ENCODE data around the gene GPR108.

Gene GPR108

DNA sequence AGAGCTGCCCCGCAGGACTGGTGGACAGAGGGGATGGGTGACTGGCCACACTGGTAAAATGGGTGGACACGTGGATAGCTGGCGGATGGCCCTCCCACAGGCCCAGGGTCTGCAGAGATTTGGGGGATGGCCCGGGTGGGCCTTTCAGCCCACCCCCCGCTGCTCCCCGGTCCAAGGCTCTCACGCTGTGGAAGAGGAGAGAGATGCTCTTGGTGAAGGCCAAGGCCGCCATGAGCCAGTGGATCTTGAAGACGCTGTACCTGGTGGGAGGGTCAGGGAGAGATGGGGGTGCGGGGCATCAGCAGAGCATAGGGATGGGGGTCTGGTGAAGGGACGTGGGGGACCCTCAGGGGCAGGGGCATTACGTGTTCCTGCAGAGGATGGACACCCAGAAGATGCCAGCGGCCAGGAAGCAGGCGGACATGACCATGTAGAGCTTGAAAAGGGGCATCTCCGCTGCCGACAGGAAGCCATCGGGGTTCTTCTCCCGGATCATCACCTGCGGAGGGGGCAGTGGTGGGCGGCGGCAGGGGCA is 4.5 kb downstream of the GPR108 start:
- no peak overlapping the region for H3K4me2 ChIP-seq
- no peaks in the 10 kb centered on the region; the same call in 1 of the 2 replicates for H3K79me2 ChIP-seq (ENCODE audit: insufficient read depth, low read depth)
- H3K4me1 ChIP-seq (ENCODE audit: low read depth, poor library complexity, severe bottlenecking) = peaks cover 12% of the 10 kb centered on the region
- no peak overlapping the region for H3K4me3 ChIP-seq (IDR thresholded peaks at IDR 0.05; ENCODE audit: insufficient read depth, low read depth, low read length)
- H3K27me3 ChIP-seq (ENCODE audit: insufficient read depth, low read depth) = no peaks in the 10 kb centered on the region
- H3K9ac ChIP-seq = no peak overlapping the region
- TF ChIP-seq, protein P1, sequence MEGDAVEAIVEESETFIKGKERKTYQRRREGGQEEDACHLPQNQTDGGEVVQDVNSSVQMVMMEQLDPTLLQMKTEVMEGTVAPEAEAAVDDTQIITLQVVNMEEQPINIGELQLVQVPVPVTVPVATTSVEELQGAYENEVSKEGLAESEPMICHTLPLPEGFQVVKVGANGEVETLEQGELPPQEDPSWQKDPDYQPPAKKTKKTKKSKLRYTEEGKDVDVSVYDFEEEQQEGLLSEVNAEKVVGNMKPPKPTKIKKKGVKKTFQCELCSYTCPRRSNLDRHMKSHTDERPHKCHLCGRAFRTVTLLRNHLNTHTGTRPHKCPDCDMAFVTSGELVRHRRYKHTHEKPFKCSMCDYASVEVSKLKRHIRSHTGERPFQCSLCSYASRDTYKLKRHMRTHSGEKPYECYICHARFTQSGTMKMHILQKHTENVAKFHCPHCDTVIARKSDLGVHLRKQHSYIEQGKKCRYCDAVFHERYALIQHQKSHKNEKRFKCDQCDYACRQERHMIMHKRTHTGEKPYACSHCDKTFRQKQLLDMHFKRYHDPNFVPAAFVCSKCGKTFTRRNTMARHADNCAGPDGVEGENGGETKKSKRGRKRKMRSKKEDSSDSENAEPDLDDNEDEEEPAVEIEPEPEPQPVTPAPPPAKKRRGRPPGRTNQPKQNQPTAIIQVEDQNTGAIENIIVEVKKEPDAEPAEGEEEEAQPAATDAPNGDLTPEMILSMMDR (conservative IDR thresholded peaks at IDR 0.05; ENCODE audit: low read depth, low read length) = no peak
- no peak overlapping the region for H3K27ac ChIP-seq
- H4K20me1 ChIP-seq (ENCODE audit: insufficient read depth) = no peaks in the 10 kb centered on the region
- no peaks in the 10 kb centered on the region for H3K36me3 ChIP-seq (ENCODE audit: insufficient read depth)
- H2AFZ ChIP-seq (ENCODE audit: low read depth) = no peak overlapping the region

DNA sequence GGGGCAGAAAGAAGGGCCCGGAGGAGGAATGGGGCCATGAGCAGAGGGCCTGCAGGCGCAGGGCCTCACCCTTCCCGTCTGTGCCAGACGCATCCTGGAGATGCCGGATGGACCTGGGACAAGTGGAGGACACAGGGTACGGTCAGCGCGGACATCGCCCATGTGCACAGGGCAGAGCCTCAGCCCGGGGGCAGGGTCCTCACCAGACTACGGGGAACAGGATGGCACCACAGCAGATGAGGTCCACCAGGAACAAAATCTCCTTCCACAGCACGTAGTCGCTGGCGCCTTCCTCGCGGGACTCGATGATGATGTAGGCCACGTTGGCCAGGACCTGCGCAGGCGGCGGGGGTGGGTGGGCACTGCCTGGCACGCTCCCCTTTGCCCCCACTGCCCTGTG is 5.6 kb downstream of the GPR108 start:
- no peaks in the 10 kb centered on the region; the same call in 1 of the 2 replicates for H3K79me2 ChIP-seq (ENCODE audit: insufficient read depth, low read depth)
- H3K4me3 ChIP-seq (IDR thresholded peaks at IDR 0.05; ENCODE audit: insufficient read depth, low read depth, low read length) = no peak overlapping the region
- H4K20me1 ChIP-seq (ENCODE audit: insufficient read depth) = no peaks in the 10 kb centered on the region
- TF ChIP-seq, protein P1 (conservative IDR thresholded peaks at IDR 0.05; ENCODE audit: low read depth, low read length) = no peak
- no peaks in the 10 kb centered on the region for H3K27me3 ChIP-seq (ENCODE audit: insufficient read depth, low read depth)
- H3K36me3 ChIP-seq (ENCODE audit: insufficient read depth) = no peaks in the 10 kb centered on the region
- H3K4me1 ChIP-seq (ENCODE audit: low read depth, poor library complexity, severe bottlenecking) = peaks cover 11% of the 10 kb centered on the region
- H3K27ac ChIP-seq = no peak overlapping the region
- no peak overlapping the region for H3K9ac ChIP-seq
- no peak overlapping the region for H2AFZ ChIP-seq (ENCODE audit: low read depth)
- H3K4me2 ChIP-seq = no peak overlapping the region

DNA sequence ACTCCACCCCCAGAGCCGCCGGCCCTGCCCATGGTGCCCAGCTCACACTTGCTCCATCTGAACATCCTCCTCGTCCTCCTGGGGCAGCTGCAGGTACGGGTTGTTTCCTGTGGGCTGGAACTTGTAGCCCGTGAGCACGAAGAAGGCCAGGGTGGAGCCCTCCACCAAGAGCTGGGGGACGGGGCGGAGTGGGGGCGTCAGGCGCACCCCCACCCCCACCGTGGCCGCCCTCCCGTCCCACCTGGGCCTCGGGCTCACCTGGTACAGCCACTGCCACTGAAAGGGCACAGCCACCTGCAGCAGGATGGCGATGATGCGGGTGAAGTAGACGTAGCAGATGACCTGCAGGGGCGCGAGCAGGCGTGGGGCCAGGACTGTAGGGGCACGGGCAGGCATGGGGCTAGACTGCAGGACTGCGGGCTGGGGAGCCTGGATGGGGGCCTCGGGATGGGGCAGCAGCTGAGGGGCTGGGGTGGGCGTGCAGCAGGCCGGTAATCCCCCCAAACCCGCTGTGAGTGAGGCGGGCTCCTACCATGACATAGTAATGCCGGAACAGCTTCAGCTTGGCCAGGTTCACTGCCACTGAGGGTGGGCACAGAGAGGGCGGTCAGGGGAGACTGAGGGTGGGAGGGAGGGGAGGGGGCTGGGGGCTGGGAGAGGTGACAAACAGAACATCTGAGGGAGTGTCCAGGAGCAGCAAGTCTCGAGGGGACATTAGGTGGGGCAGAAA is 6.3 kb downstream of the GPR108 start:
- Histone ChIP-seq H4K20me1 (ENCODE audit: insufficient read depth) (no peaks in the 10 kb centered on the region), H3K9ac (no peak overlapping the region), H3K4me2 (no peak overlapping the region), H3K4me1 (ENCODE audit: low read depth, poor library complexity, severe bottlenecking) (peaks cover 9% of the 10 kb centered on the region), H3K27ac (no peak overlapping the region), H3K79me2 (ENCODE audit: insufficient read depth, low read depth) (no peaks in the 10 kb centered on the region; the same call in 1 of the 2 replicates), H2AFZ (ENCODE audit: low read depth) (no peak overlapping the region), H3K4me3 (IDR thresholded peaks at IDR 0.05; ENCODE audit: insufficient read depth, low read depth, low read length) (no peak overlapping the region), H3K27me3 (ENCODE audit: insufficient read depth, low read depth) (no peaks in the 10 kb centered on the region), H3K36me3 (ENCODE audit: insufficient read depth) (no peaks in the 10 kb centered on the region)
- TF ChIP-seq, protein P1 (conservative IDR thresholded peaks at IDR 0.05; ENCODE audit: low read depth, low read length) = no peak

DNA sequence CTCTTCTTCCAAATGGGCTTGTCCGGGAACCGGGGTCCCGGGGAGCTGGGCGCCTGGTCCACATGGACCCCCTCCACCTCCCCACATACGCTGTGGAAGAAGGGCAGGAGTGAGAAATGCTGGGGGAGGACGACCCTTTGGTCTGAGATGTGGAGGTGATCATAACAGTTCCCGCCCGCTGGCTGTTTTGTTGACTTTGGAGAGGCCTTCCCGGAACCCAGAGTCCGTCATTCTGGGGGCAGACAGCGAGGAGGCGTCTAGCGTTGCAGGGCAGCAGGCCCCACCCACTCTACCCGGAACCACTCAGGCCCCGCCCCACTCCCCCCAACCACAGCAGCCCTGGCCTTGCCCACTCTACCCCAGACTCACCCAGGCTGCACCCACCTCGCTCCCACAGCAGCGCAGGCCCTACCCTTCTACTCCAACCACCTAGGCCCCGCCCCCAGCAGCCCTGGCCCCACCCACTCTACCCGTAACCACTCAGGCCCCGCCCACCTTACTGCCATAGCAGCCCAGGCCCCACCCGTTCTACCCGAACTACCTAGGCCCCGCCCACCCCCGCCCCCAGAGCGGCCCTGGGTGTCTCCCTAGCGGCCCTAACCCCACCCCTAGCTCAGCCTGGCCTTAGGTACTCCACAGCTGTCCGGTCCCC is 7.1 kb downstream of the GPR108 start:
- H2AFZ ChIP-seq (ENCODE audit: low read depth) = no peak overlapping the region
- peaks cover under 1% of the 10 kb centered on the region for H3K4me1 ChIP-seq (ENCODE audit: low read depth, poor library complexity, severe bottlenecking)
- no peak overlapping the region for H3K27ac ChIP-seq
- no peak overlapping the region for H3K4me2 ChIP-seq
- no peaks in the 10 kb centered on the region for H4K20me1 ChIP-seq (ENCODE audit: insufficient read depth)
- TF ChIP-seq, protein P1 (conservative IDR thresholded peaks at IDR 0.05; ENCODE audit: low read depth, low read length) = no peak
- H3K27me3 ChIP-seq (ENCODE audit: insufficient read depth, low read depth) = no peaks in the 10 kb centered on the region
- no peak overlapping the region for H3K9ac ChIP-seq
- H3K4me3 ChIP-seq (IDR thresholded peaks at IDR 0.05; ENCODE audit: insufficient read depth, low read depth, low read length) = no peak overlapping the region
- H3K79me2 ChIP-seq (ENCODE audit: insufficient read depth, low read depth) = no peaks in the 10 kb centered on the region
- H3K36me3 ChIP-seq (ENCODE audit: insufficient read depth) = no peaks in the 10 kb centered on the region

Measured in KMS-11 (cell line).